H9 (cell line): ENCODE measurements around the gene SMIM12. TPM values are rescaled to one million over a fixed set of nuclear protein-coding genes. Genes with fewer than 3 reads are reported as not detected.
A peak's percentile ranks its signal among the peaks of the same experiment; 100 is the strongest.

Experiments
- DNase-seq: peaks from one replicate; pipeline ENCODE4 v3.0.0-alpha.2; 2017
- H2AFZ ChIP-seq: one replicate; pipeline ENCODE4 v1.6.1; 2013; ENCODE audit warnings: mild to moderate bottlenecking, low read length, control low read depth, moderate library complexity
- H2AK5ac ChIP-seq: 2 replicates; pipeline ENCODE4 v1.6.1; 2013; ENCODE audit warnings: low read length, control low read depth, mixed read lengths; ENCODE audit not compliant: insufficient read length
- H2BK120ac ChIP-seq: one replicate; pipeline ENCODE4 v1.6.1; 2013; ENCODE audit warnings: low read depth, mild to moderate bottlenecking, low read length, control low read depth, inconsistent platforms; ENCODE audit not compliant: poor library complexity, severe bottlenecking
- H2BK12ac ChIP-seq: 2 replicates; pipeline ENCODE4 v1.6.1; 2013; ENCODE audit warnings: low read length, control low read depth, mixed read lengths, low read depth; ENCODE audit not compliant: insufficient read length
- H2BK15ac ChIP-seq: 2 replicates; pipeline ENCODE4 v1.6.1; 2013; ENCODE audit warnings: low read depth, low read length, control low read depth
- H2BK20ac ChIP-seq: one replicate; pipeline ENCODE4 v1.6.1; 2013; ENCODE audit warnings: low read depth, mild to moderate bottlenecking, low read length, control low read depth, inconsistent platforms; ENCODE audit not compliant: poor library complexity, severe bottlenecking
- H2BK5ac ChIP-seq: 2 replicates; pipeline ENCODE4 v1.6.1; 2013; ENCODE audit warnings: low read length, control low read depth, mixed read lengths; ENCODE audit not compliant: insufficient read length
- H3K14ac ChIP-seq: 2 replicates; pipeline ENCODE4 v1.6.1; 2013; ENCODE audit warnings: low read length, control low read depth; ENCODE audit not compliant: insufficient read depth
- H3K18ac ChIP-seq: 2 replicates; pipeline ENCODE4 v1.6.1; 2013; ENCODE audit warnings: low read depth, mild to moderate bottlenecking, mixed read lengths, low read length, control low read depth; ENCODE audit not compliant: insufficient read length
- H3K23ac ChIP-seq: 2 replicates; pipeline ENCODE4 v1.6.1; 2013; ENCODE audit warnings: low read length, control low read depth, mixed read lengths, low read depth; ENCODE audit not compliant: insufficient read length
- H3K23me2 ChIP-seq: 2 replicates; pipeline ENCODE4 v1.6.1; 2013; ENCODE audit warnings: low read depth, mild to moderate bottlenecking, mixed read lengths, low read length, control low read depth; ENCODE audit not compliant: insufficient read length, poor library complexity, severe bottlenecking
- H3K27ac ChIP-seq: 2 replicates; pipeline ENCODE4 v1.5.1; 2013; ENCODE audit warnings: low read length, control low read depth, mixed read lengths, low read depth; ENCODE audit not compliant: insufficient read length
- H3K27me3 ChIP-seq: 2 replicates; pipeline ENCODE4 v1.6.1; 2013; ENCODE audit warnings: low read length, control low read depth, inconsistent platforms; ENCODE audit not compliant: insufficient read depth
- H3K4ac ChIP-seq: 2 replicates; pipeline ENCODE4 v1.6.1; 2013; ENCODE audit warnings: low read depth, mild to moderate bottlenecking, control low read depth, inconsistent platforms, low read length, moderate library complexity
- H3K4me1 ChIP-seq: 2 replicates; pipeline ENCODE4 v1.6.1; 2013; ENCODE audit warnings: low read length, control low read depth, inconsistent platforms; ENCODE audit not compliant: insufficient read depth
- H3K4me2 ChIP-seq: 2 replicates; pipeline ENCODE4 v1.6.1; 2013; ENCODE audit warnings: low read length, control low read depth, mixed read lengths; ENCODE audit not compliant: insufficient read length, insufficient read depth
- H3K56ac ChIP-seq: 2 replicates; pipeline ENCODE4 v1.6.1; 2013; ENCODE audit warnings: low read depth, mild to moderate bottlenecking, mixed read lengths, low read length, control low read depth; ENCODE audit not compliant: insufficient read length
- H3K79me1 ChIP-seq: 2 replicates; pipeline ENCODE4 v1.6.1; 2013; ENCODE audit warnings: low read depth, mild to moderate bottlenecking, moderate library complexity, low read length, control low read depth, inconsistent platforms; ENCODE audit not compliant: insufficient read depth, poor library complexity, severe bottlenecking
- H3K79me2 ChIP-seq: 2 replicates; pipeline ENCODE4 v1.6.1; 2013; ENCODE audit warnings: low read length, control low read depth, inconsistent platforms; ENCODE audit not compliant: insufficient read depth
- H3K9ac ChIP-seq: 2 replicates; pipeline ENCODE4 v1.6.1; 2013; ENCODE audit warnings: low read length, control low read depth, mixed read lengths; ENCODE audit not compliant: insufficient read length; ENCODE audit errors: extremely low read depth
- H3K9me3 ChIP-seq: one replicate; pipeline ENCODE4 v1.6.1; 2013; ENCODE audit warnings: low read depth, low read length, inconsistent platforms; ENCODE audit not compliant: control insufficient read depth
- H3T11ph ChIP-seq: one replicate; pipeline ENCODE4 v1.6.1; 2013; ENCODE audit warnings: mild to moderate bottlenecking, low read length, control low read depth, inconsistent platforms
- H4K20me1 ChIP-seq: one replicate; pipeline ENCODE4 v1.6.1; 2013; ENCODE audit not compliant: control insufficient read depth, insufficient read length, insufficient read depth
- H4K5ac ChIP-seq: 2 replicates; pipeline ENCODE4 v1.6.1; 2013; ENCODE audit warnings: low read depth, mild to moderate bottlenecking, mixed read lengths, low read length, control low read depth; ENCODE audit not compliant: insufficient read length
- H4K8ac ChIP-seq: replicated peaks from 2 replicates; pipeline ENCODE4 v1.6.1; 2013; ENCODE audit warnings: low read length, control low read depth, mixed read lengths, low read depth; ENCODE audit not compliant: insufficient read length
- H4K91ac ChIP-seq: 2 replicates; pipeline ENCODE4 v1.6.1; 2013; ENCODE audit warnings: low read depth, mild to moderate bottlenecking, moderate library complexity, mixed read lengths, low read length, control low read depth; ENCODE audit not compliant: insufficient read length
- H3K27ac Mint-ChIP-seq, 3 experiments: 2 replicates in 2 of 3; 3 replicates in 1 of 3; pipeline ENCODE4 v1.8.0; 2020 to 2021; ENCODE audit warnings: mixed read lengths in 3 of 3, mild to moderate bottlenecking in 1 of 3, moderate library complexity in 1 of 3
- H3K27me3 Mint-ChIP-seq: 2 replicates; pipeline ENCODE4 v1.8.0; 2021; ENCODE audit warnings: low read depth, mild to moderate bottlenecking, moderate library complexity, mixed read lengths
- H3K36me3 Mint-ChIP-seq, 3 experiments: 2 replicates in 2 of 3; 3 replicates in 1 of 3; pipeline ENCODE4 v1.8.0; 2020 to 2021; ENCODE audit warnings: low read depth in 3 of 3, mixed read lengths in 3 of 3; ENCODE audit not compliant: insufficient read depth in 1 of 3
- H3K4me1 Mint-ChIP-seq, 2 experiments: 2 replicates each; pipeline ENCODE4 v1.8.0; 2020; ENCODE audit warnings: mixed read lengths in 2 of 2
- H3K4me3 Mint-ChIP-seq, 2 experiments: 2 replicates in 1 of 2; 3 replicates in 1 of 2; pipeline ENCODE4 v1.8.0; 2020 to 2021; ENCODE audit warnings: mild to moderate bottlenecking in 2 of 2, mixed read lengths in 2 of 2, moderate library complexity in 1 of 2
- H3K9me3 Mint-ChIP-seq, 2 experiments: 2 replicates in 1 of 2; 3 replicates in 1 of 2; pipeline ENCODE4 v1.8.0; 2020; ENCODE audit warnings: mild to moderate bottlenecking in 2 of 2, mixed read lengths in 2 of 2, moderate library complexity in 1 of 2
- WGBS: extraction: QIAGEN DNeasy Blood & Tissue Kit; methylation state at CpG from one replicate; pipeline ENCODE4 v1.1.7; 2013; ENCODE audit warnings: missing lambda C conversion rate, low lambda C conversion rate, mixed read lengths; ENCODE audit not compliant: insufficient read length; ENCODE audit errors: extremely low coverage; 5-methylcytosine and 5-hydroxymethylcytosine counted together
- total RNA-seq: library from RNA; stranded (reverse); gene quantifications from 2 replicates; pipeline ENCODE4 v1.2.1, GENCODE V29; 2021
- TF ChIP-seq, protein P1 (sequence below): fragments of 200-600 bp; sonication (generic); conservative IDR thresholded peaks from 3 replicates; pipeline ENCODE4 v1.8.0; 2021; ENCODE audit warnings: antibody characterized with exemption, mild to moderate bottlenecking

SMIM12 gene
- total RNA-seq, 1 experiment from 2014 or later, result 40.9 TPM

DNA sequence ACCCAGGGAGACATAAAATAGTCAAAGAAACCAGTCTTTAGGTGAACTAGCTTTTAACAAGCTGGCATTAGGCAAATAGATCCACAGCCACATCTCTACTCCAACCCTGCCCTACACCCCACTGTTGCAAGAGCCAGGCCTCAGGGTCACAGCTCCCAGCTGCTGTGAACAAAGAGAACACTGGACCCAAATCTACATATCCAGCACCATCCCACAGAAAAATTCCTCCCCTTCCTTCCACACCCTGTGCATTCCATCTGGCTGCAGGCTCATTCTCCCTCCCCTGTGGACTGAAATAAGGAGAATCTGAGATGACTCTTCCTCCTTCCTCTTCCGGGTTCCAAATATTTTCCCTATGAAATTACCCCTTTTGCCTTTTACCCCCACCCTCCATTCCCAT, 46.7 kb upstream of the SMIM12 start:
- no peak overlapping the region for H2BK15ac ChIP-seq
- H3K4me2 ChIP-seq, result no peak overlapping the region
- no peak overlapping the region for H2BK5ac ChIP-seq
- no peak overlapping the region for H4K5ac ChIP-seq
- no peaks in the 10 kb centered on the region for H3K4me1 ChIP-seq
- H3K79me2 ChIP-seq, result no peaks in the 10 kb centered on the region
- H2BK120ac ChIP-seq, result no peak overlapping the region
- WGBS, result no CpG with 5 or more reads among the region's 1 CpG
- Mint-ChIP-seq H3K36me3 (no peaks in the 10 kb centered on the region), H3K4me1 (peaks cover 0 to 4% of the 10 kb centered on the region in 2 experiments; a peak in 1 of 4 replicates), H3K9me3 (no peaks in the 10 kb centered on the region; a peak in 1 of 5 replicates), H3K27me3 (peaks cover 19% of the 10 kb centered on the region), H3K27ac (peak overlapping the region in 1 of 3 experiments; percentile 78; a peak in 1 of 7 replicates), H3K4me3 (no peak overlapping the region)
- no peak overlapping the region for H2BK20ac ChIP-seq
- no peaks in the 10 kb centered on the region for H3K23me2 ChIP-seq
- DNase-seq, result no peak
- no peaks in the 10 kb centered on the region for H3K27me3 ChIP-seq
- no peaks in the 10 kb centered on the region for H4K20me1 ChIP-seq
- no peak overlapping the region for H3K14ac ChIP-seq
- no peak overlapping the region for H4K8ac ChIP-seq
- TF ChIP-seq, protein P1, sequence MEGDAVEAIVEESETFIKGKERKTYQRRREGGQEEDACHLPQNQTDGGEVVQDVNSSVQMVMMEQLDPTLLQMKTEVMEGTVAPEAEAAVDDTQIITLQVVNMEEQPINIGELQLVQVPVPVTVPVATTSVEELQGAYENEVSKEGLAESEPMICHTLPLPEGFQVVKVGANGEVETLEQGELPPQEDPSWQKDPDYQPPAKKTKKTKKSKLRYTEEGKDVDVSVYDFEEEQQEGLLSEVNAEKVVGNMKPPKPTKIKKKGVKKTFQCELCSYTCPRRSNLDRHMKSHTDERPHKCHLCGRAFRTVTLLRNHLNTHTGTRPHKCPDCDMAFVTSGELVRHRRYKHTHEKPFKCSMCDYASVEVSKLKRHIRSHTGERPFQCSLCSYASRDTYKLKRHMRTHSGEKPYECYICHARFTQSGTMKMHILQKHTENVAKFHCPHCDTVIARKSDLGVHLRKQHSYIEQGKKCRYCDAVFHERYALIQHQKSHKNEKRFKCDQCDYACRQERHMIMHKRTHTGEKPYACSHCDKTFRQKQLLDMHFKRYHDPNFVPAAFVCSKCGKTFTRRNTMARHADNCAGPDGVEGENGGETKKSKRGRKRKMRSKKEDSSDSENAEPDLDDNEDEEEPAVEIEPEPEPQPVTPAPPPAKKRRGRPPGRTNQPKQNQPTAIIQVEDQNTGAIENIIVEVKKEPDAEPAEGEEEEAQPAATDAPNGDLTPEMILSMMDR, result no peak
- H3K79me1 ChIP-seq, result no peaks in the 10 kb centered on the region
- H4K91ac ChIP-seq, result no peak overlapping the region
- H3K9me3 ChIP-seq, result no peaks in the 10 kb centered on the region
- H3K9ac ChIP-seq, result no peak overlapping the region
- H3K27ac ChIP-seq, result no peak overlapping the region
- H3K18ac ChIP-seq, result no peak overlapping the region
- H3T11ph ChIP-seq, result no peak overlapping the region
- H2AFZ ChIP-seq, result no peak overlapping the region
- no peak overlapping the region for H3K56ac ChIP-seq
- H3K4ac ChIP-seq, result no peak overlapping the region
- no peak overlapping the region for H2AK5ac ChIP-seq
- no peak overlapping the region for H3K23ac ChIP-seq
- H2BK12ac ChIP-seq, result no peak overlapping the region
